GM12864 (cell line): Measurements from ENCODE around the gene TOM1L2.

Experiments
- DNase-seq: peaks from one replicate; pipeline ENCODE4 v3.0.0-alpha.2; 2011; ENCODE audit warnings: low read depth
- H3K4me3 ChIP-seq: 2 replicates; pipeline ENCODE4 v1.5.1; 2011; ENCODE audit warnings: mild to moderate bottlenecking, low read depth, low read length, control low read depth
- CTCF ChIP-seq: IDR thresholded peaks from 2 replicates; pipeline ENCODE4 v1.5.1; 2011; ENCODE audit warnings: low read depth, mild to moderate bottlenecking, moderate library complexity, low read length, control low read depth, inconsistent platforms; ENCODE audit errors: missing control alignments

TOM1L2 gene

GRCh38 chr17:17933775-17934174 is 38.4 kb downstream of the TOM1L2 start:
- no peak for TF ChIP-seq CTCF
- no peak for DNase-seq
- H3K4me3 ChIP-seq, result no peak overlapping the region

GRCh38 chr17:17931159-17931558 is 41.0 kb downstream of the TOM1L2 start:
- no peak for DNase-seq
- no peak for TF ChIP-seq CTCF
- no peak overlapping the region for H3K4me3 ChIP-seq

- DNase-seq, result no peak
- no peak for TF ChIP-seq CTCF
- H3K4me3 ChIP-seq, result no peak overlapping the region
Observed at GRCh38 chr17:17930674-17931073, 41.5 kb downstream of the TOM1L2 start.

GRCh38 chr17:17929655-17930380 is 42.4 kb downstream of the TOM1L2 start:
- no peak for DNase-seq
- no peak for TF ChIP-seq CTCF
- no peak overlapping the region for H3K4me3 ChIP-seq

GRCh38 chr17:17928398-17929287 is 43.6 kb downstream of the TOM1L2 start:
- H3K4me3 ChIP-seq, result no peak overlapping the region
- DNase-seq, result no peak
- TF ChIP-seq CTCF, result no peak

GRCh38 chr17:17926840-17927449 is 45.3 kb downstream of the TOM1L2 start:
- no peak overlapping the region for H3K4me3 ChIP-seq

More at GRCh38 chr17:17926840-17927449, 45.3 kb downstream of the TOM1L2 start:
- no peak for DNase-seq
- no peak for TF ChIP-seq CTCF
